GM10248 (cell line): ENCODE measurements around the gene DEAF1.

Experiments
- CTCF ChIA-PET: fragments of 300-600 bp; sonication (Branson Sonifier 250); formaldehyde crosslinking; extraction: SDS; loops from one replicate; lab custom pipeline; 2021; ENCODE audit warnings: antibody characterized with exemption; lab: Yijun Ruan, JAX
- POLR2A ChIA-PET: fragments of 350-650 bp; sonication (Branson Sonifier 250); formaldehyde crosslinking; extraction: SDS; loops from one replicate; lab custom pipeline; 2020; ENCODE audit warnings: antibody characterized with exemption; lab: Yijun Ruan, JAX
- DNase-seq: peaks from one replicate; pipeline ENCODE4 v3.0.0; 2012; ENCODE audit errors: extremely low spot score
- TF ChIP-seq, protein P1 (sequence below): IDR thresholded peaks from 2 replicates; pipeline ENCODE4 v1.5.1; 2012; ENCODE audit warnings: mild to moderate bottlenecking, low read depth; ENCODE audit errors: extremely low read depth, missing control alignments, control extremely low read depth

DEAF1 gene

DNA sequence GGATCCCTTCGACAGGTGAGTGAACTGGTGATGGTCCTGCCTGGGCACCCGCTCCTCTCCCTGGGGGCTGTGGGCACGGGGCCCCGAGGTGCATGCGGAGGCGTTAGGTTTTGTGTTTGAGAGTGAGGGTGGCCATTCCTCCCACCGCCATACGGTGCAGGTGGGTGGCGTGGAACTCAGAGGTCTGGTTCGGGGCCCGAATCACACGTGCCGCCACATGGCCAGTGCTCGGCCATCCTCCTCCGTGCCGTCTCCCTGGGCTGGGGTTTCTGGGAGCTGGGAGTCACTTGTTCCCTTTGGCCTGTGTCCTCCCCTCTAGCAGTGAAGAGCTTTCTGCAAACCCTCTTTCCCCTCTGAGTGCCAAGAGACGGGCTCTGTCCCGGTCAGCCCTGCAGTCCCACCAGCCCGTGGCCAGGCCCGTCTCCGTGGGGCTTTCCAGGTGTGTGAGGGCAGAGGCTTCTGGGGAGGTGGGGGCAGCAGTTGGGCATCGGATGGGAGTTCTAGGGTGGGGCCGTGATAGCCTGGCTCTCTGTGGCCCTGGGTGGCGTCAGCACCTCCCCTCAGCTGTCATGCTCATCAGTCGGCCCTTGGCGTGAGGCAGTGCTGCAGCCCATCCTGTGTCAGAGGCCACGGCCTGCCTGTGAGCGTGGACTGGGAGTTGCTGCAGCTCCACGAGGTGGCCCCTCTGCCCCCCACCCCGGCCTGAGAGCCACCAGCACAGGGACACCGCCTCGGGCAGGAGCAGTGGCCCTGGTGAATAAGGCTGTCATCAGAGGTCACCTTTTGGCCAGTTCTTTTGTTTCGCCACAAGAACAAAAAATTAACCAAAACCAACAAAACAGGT is 89.5 kb downstream of the DEAF1 start:
- POLR2A ChIA-PET = no interaction called here
- CTCF ChIA-PET = no interaction called here
- DNase-seq = no peak
- TF ChIP-seq, protein P1, sequence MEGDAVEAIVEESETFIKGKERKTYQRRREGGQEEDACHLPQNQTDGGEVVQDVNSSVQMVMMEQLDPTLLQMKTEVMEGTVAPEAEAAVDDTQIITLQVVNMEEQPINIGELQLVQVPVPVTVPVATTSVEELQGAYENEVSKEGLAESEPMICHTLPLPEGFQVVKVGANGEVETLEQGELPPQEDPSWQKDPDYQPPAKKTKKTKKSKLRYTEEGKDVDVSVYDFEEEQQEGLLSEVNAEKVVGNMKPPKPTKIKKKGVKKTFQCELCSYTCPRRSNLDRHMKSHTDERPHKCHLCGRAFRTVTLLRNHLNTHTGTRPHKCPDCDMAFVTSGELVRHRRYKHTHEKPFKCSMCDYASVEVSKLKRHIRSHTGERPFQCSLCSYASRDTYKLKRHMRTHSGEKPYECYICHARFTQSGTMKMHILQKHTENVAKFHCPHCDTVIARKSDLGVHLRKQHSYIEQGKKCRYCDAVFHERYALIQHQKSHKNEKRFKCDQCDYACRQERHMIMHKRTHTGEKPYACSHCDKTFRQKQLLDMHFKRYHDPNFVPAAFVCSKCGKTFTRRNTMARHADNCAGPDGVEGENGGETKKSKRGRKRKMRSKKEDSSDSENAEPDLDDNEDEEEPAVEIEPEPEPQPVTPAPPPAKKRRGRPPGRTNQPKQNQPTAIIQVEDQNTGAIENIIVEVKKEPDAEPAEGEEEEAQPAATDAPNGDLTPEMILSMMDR = no peak

DNA sequence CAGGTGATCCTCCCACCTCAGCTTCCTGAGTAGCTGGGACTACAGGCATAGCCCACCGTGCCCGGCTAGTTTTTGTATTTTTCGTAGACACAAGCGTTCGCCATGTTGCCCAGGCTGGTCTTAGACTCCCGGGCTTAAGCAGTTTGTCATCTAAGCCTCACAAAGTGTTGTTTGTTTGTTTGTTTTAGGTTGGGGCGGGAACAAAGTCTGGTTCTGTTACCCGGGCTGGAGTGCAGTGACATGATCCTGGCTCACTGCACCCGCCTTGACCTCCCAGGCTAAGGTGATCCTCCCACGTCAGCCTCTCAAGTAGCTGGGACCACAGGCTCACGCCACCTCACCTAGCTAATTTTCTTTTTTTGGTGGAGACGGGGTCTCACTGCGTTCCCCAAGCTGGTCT is 91.9 kb downstream of the DEAF1 start:
- ChIA-PET CTCF (no interaction called here), POLR2A (no interaction called here)
- no peak for DNase-seq
- TF ChIP-seq, protein P1 = no peak

DNA sequence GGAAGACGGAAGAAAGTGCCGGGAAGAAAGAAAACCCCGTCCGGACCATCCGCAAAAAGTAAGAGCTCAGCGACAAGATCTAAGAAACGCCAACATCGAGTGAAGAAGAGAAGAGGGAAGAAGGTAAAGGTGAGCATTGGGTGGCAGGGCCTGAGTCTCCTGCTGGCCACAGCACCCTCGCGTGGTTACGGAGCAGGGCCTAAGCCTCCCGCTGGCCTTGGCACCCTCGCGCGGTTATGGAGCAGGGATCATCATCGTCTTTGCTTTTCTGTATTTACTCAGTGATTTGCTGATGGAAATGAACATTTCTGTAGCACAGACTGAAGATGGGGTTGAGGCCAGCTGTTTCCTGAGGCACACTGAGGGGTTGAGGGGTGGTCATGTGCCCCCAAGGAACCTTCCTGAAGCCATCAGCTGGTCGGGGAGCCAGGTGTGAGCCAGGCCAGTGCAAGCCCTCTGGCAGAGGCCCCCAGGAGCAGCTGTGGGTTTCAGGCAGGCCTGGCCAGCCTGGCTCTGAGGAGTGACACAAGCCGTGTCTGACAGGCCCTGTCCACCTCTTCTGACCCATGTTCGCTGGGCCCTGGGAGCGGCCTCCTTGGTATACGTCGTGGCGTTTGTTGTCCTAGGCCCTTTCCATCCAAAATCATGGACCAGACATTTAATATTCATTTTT is 93.3 kb downstream of the DEAF1 start:
- CTCF ChIA-PET = no interaction called here
- TF ChIP-seq, protein P1 = no peak
- POLR2A ChIA-PET = no interaction called here
- no peak for DNase-seq

DNA sequence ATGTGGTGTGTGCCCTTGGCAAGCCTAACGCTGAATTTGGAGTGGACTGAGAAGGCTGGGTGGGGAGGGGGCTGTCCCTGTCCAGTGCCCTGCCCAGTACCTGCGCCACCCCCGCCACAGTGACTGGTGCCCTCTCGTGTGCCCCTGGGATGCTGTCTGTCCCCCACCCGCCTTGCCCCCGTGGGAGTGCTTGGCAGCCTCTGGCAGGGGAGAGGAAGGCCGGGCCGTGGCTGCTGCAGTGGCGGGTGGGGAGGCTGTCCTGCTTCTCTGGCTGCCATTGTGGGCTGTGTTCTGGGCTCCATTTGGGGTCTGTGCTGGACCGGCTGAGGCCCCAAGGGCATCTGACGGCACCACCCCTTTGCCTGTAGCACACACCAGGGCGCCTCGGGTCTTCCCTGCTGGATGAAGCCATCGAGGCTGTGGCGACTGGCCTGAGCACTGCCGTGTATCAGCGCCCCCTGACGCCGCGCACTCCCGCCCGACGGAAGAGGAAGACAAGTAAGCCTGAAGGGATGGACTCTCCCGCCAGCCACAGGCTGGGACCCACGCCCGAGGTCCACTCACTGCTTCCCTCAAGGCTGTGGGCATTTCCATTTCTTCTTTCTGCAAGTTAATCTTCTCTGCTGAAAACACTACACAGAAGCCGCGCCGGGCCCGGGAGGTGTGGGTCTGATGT is 96.9 kb downstream of the DEAF1 start:
- POLR2A ChIA-PET = no interaction called here
- TF ChIP-seq, protein P1 = no peak
- CTCF ChIA-PET = no interaction called here
- no peak for DNase-seq

DNA sequence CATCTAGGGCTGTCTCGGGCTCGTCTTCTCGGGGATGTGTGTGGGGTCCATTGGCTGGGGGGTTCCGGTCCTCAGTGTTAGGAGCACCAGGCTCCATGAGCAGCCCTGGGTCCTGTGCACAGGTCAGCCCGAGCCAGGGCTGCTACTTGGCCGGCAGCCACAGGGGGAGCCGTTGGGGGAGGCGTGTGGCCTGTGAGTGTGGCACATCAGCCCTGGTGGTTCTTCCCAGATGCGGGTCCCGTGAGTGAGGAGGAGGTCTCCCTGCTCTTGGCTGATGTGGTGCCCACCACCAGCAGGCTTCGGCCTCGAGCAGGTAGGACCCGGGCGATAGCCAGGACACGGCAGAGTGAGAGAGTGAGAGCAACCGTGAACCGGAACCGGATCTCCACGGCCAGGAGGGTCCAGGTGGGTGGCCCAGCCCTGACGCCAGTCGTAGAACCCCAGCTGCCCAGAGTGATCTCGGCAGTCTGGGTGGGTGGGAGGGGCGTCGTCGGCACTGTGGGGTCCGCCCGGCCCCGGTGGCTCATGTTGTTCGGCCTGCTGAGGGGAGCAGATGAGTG is 97.8 kb downstream of the DEAF1 start:
- TF ChIP-seq, protein P1 = no peak
- CTCF ChIA-PET = no interaction called here
- no peak for DNase-seq
- POLR2A ChIA-PET = no interaction called here

DNA sequence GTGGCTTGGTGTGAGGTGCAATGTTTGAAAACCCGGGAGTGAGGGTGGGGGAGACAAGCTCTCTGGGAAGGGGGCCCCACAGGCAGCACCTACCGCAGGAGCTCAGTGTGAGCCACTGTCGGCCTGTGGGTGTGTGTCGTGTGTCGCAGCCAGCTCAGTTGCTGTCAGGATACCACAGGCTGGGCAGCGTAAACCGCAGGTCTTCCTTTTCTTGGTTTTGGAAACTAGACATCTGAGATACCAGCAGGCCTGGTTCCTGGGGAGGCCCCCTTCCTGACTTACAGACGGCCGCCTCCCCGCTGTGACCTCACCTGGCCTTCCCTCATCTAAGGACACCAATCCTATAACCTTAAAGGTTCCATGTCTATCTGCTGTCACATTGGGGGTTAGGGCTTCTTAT is 98.6 kb downstream of the DEAF1 start:
- TF ChIP-seq, protein P1 = no peak
- no peak for DNase-seq
- CTCF ChIA-PET = no interaction called here

More for the DNA sequence above, 98.6 kb downstream of the DEAF1 start:
- POLR2A ChIA-PET = no interaction called here
